ENCODE data around the gene CNPPD1. TPM values are rescaled to one million over a fixed set of nuclear protein-coding genes. Genes with fewer than 3 reads are reported as not detected.

CNPPD1 gene
- total and polyA plus RNA-seq, 2 of the 8 experiments (the other 6 are each of a cell fraction or from before 2014, with no cell fraction given) = 32.9 to 35.9 TPM

GRCh38 chr2:219183151-219183772 lies 6.5 kb upstream of the CNPPD1 start:
- H3K4me1 ChIP-seq (replicated peaks in 1 of 4; ENCODE audit: control insufficient read depth in 3 of 4, insufficient read depth in 4 of 4, low read length in 3 of 4) = peaks cover 0 to 6% (median 4%) of the 10 kb centered on the region in 4 experiments; a peak in 6 of 7 replicates
- H3K27me3 ChIP-seq (replicated peaks in 1 of 4; ENCODE audit: control insufficient read depth in 3 of 4, extremely low read depth in 1 of 4, insufficient read depth in 3 of 4, low read length in 3 of 4) = no peaks in the 10 kb centered on the region
- FAIRE-seq = no peak
- H3K4me2 ChIP-seq (ENCODE audit: insufficient read depth in 1 of 2, low read depth in 2 of 2, low read length in 2 of 2) = no peak overlapping the region
- H3K14ac ChIP-seq (ENCODE audit: insufficient read length) = no peak overlapping the region
- CTCF ChIA-PET (ENCODE audit: partially characterized antibody) = interaction anchor here (0.5 to 3.9 kb wide), 5 partner anchors 9 to 215 kb away, joined by 3 to 18 read pairs (median 3); no protein-coding TSS in a partner anchor
- H3K23me2 ChIP-seq (ENCODE audit: low read depth, low read length) = peaks cover 3% of the 10 kb centered on the region; the same call in 1 of the 2 replicates
- no peak overlapping the region for H2BK120ac ChIP-seq (replicated peaks; ENCODE audit: low read depth, low read length)
- H4K8ac ChIP-seq (ENCODE audit: extremely low read depth, insufficient read depth, low read length) = no peak overlapping the region
- H3K4ac ChIP-seq (replicated peaks; ENCODE audit: insufficient read length, low read depth, low read length) = no peak overlapping the region
- H2BK15ac ChIP-seq (ENCODE audit: low read length) = no peak overlapping the region
- H3K79me2 ChIP-seq (ENCODE audit: control insufficient read depth in 1 of 2, insufficient read depth in 2 of 2, low read length in 2 of 2) = peaks cover 0 to 8% of the 10 kb centered on the region in 2 experiments; a peak in 1 of 4 replicates
- DNase-seq (ENCODE audit: low read depth in 1 of 2, low spot score in 2 of 2) = no peak
- H2BK5ac ChIP-seq (ENCODE audit: low read depth, low read length) = no peak overlapping the region
- H3K56ac ChIP-seq (replicated peaks; ENCODE audit: insufficient read length, low read depth, low read length) = no peak overlapping the region
- H3K23ac ChIP-seq (ENCODE audit: insufficient read length) = no peak overlapping the region
- no peak overlapping the region for H2AFZ ChIP-seq (ENCODE audit: low read length)
- no peak overlapping the region for H3K4me3 ChIP-seq (ENCODE audit: extremely low read depth in 1 of 4, insufficient read depth in 2 of 4, low read depth in 3 of 4, low read length in 4 of 4)
- H3K9ac ChIP-seq (replicated peaks in 1 of 4; ENCODE audit: extremely low read depth in 1 of 4, low read depth in 3 of 4, low read length in 3 of 4) = no peak overlapping the region
- TF ChIP-seq EP300 (IDR thresholded peaks at IDR 0.05; ENCODE audit: borderline replicate concordance in 1 of 2, low read depth in 2 of 2, low read length in 2 of 2) = no peak
- TF ChIP-seq SIX5 (IDR thresholded peaks at IDR 0.05; ENCODE audit: low read depth, low read length) = no peak
- TF ChIP-seq NANOG (IDR thresholded peaks at IDR 0.05; ENCODE audit: insufficient read depth, low read depth, low read length, poor library complexity, severe bottlenecking) = no peak
- no peak for TF ChIP-seq SUZ12 (IDR thresholded peaks at IDR 0.05; ENCODE audit: low read length)
- no peak for TF ChIP-seq CTBP2 (IDR thresholded peaks at IDR 0.05; ENCODE audit: borderline replicate concordance, insufficient read depth, insufficient read length, low read length)
- no peak for TF ChIP-seq BACH1 (IDR thresholded peaks at IDR 0.05; ENCODE audit: low read length)
- WGBS, 2 experiments (ENCODE audit: extremely low coverage in 1 of 2, insufficient coverage in 1 of 2, insufficient read length in 1 of 2, insufficient replicate concordance in 2 of 2, low coverage in 1 of 2, low lambda C conversion rate in 2 of 2, missing lambda C conversion rate in 1 of 2) = 91% methylated on average over 6 of the region's 6 CpGs; no CpG with 5 or more reads in 1 of the 2 experiments
- H3K9me3 ChIP-seq (ENCODE audit: insufficient read depth in 2 of 2, low read depth in 1 of 2, low read length in 1 of 2) = no peaks in the 10 kb centered on the region
- POLR2A ChIA-PET (ENCODE audit: partially characterized antibody) = interaction anchor here (1.0 to 2.0 kb wide), 5 partner anchors 10 to 66 kb away, joined by 3 to 5 read pairs (median 3); partner anchors contain the start of genes ABCB6 and ANKZF1
- H3K18ac ChIP-seq (ENCODE audit: extremely low read depth, low read length) = no peak overlapping the region
- H3K79me1 ChIP-seq (ENCODE audit: low read depth, low read length) = peaks cover 6% of the 10 kb centered on the region
- H2BK12ac ChIP-seq (ENCODE audit: low read depth, low read length) = no peak overlapping the region
- no peak overlapping the region for H4K5ac ChIP-seq (ENCODE audit: insufficient read length, low read depth, low read length)
- no peak overlapping the region for H2AK5ac ChIP-seq (ENCODE audit: low read depth, low read length)
- no peak overlapping the region for H3K27ac ChIP-seq (ENCODE audit: low read depth, low read length)
- H4K20me1 ChIP-seq (replicated peaks in 1 of 2; ENCODE audit: control insufficient read depth in 1 of 2, insufficient read depth in 2 of 2, low read length in 2 of 2) = peaks cover 0 to 4% of the 10 kb centered on the region in 2 experiments
- H4K91ac ChIP-seq (replicated peaks; ENCODE audit: insufficient read length, low read length) = no peak overlapping the region
- H3K36me3 ChIP-seq (ENCODE audit: control insufficient read depth in 2 of 4, insufficient read depth in 4 of 4, low read length in 3 of 4) = peaks cover 6 to 37% (median 22%) of the 10 kb centered on the region in 4 experiments; a peak in 6 of 8 replicates
- H2BK20ac ChIP-seq (ENCODE audit: low read length) = no peak overlapping the region

All from H1 (cell line).